ENCODE measurements around the gene EIF5B.
"Not testable (repeated sequence)": the region's sequence is repeated elsewhere in the genome, so short reads cannot be mapped to it uniquely, and the experiment has no call there.

The EIF5B gene

DNA sequence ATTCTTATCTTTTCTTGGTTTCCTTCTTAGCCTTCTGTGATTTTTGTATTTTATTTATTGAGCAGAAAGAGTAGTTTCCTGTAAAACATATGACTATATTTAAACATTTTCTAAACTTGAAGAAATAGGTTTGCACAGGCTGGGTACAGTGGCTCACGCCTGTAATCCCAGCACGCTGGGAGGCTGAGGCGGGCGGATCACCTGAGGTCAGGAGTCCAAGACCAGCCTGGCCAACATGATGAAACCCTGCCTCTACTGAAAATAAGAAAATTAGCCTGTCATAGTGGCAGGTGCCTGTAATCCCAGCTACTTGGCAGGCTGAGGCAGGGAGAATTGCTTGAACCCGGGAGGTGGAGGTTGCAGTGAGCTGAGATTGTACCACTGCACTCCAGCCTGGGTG, 31.7 kb downstream of the EIF5B start:
- H3K27me3 ChIP-seq (ENCODE audit: control insufficient read depth, insufficient read depth, low read length); H3K9me3 ChIP-seq (ENCODE audit: control insufficient read depth, insufficient read depth, low read length); H3K4me3 ChIP-seq (ENCODE audit: low read depth, low read length); H3K27ac ChIP-seq (ENCODE audit: low read depth, low read length); H3K4me1 ChIP-seq (ENCODE audit: control insufficient read depth, insufficient read depth, low read length); H3K9ac ChIP-seq (ENCODE audit: low read depth, low read length): not testable (repeated sequence)
- peaks cover 92% of the 10 kb centered on the region for H3K36me3 ChIP-seq (ENCODE audit: control insufficient read depth, insufficient read depth, low read length)

DNA sequence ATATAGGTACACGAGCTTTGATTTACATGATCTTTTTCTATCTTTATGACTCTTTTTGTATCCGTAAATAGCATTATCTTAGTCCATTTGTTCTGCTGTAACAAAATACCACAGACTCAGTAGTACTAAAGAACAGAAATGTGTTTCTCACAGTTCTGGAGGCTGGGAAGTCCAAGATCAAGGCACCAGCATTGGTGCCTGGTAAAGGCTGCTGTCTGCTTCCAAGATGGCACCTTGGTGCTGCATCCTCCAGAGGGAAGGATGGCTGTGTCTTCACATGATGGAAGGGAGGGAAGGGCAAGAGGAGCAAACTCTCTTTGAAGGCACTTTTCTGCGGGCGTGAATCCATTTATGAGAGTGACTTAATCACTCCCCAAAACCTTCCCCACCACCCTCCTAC, 36.0 kb downstream of the EIF5B start:
- Histone ChIP-seq H3K4me1 (ENCODE audit: control insufficient read depth, insufficient read depth, low read length) (no peaks in the 10 kb centered on the region), H3K27me3 (ENCODE audit: control insufficient read depth, insufficient read depth, low read length) (no peaks in the 10 kb centered on the region), H3K36me3 (ENCODE audit: control insufficient read depth, insufficient read depth, low read length) (peaks cover 92% of the 10 kb centered on the region), H3K9ac (ENCODE audit: low read depth, low read length) (no peak overlapping the region), H3K4me3 (ENCODE audit: low read depth, low read length) (no peak overlapping the region), H3K9me3 (ENCODE audit: control insufficient read depth, insufficient read depth, low read length) (no peaks in the 10 kb centered on the region), H3K27ac (ENCODE audit: low read depth, low read length) (no peak overlapping the region)

DNA sequence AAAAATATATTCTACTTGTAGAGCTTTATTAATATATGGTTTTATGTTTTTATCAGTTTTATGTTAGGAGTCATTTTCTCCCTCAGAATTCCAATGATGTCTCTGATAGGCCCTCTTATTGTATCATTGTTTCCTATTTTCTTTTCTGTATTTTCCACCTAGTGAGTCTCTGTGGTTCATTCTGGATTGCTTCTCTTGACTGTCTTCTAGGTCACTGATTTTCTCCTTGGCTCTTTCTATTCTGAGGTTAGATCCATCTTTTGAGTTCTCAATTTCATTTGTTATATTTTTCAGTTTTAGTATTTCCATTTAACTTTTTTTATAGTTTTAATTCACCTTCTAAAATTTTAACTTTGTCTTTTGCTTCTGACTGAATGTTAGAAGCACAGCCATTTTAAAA, 37.6 kb downstream of the EIF5B start:
- Histone ChIP-seq H3K27ac (ENCODE audit: low read depth, low read length) (no peak overlapping the region), H3K9ac (ENCODE audit: low read depth, low read length) (no peak overlapping the region), H3K27me3 (ENCODE audit: control insufficient read depth, insufficient read depth, low read length) (no peaks in the 10 kb centered on the region), H3K36me3 (ENCODE audit: control insufficient read depth, insufficient read depth, low read length) (peaks cover 95% of the 10 kb centered on the region), H3K9me3 (ENCODE audit: control insufficient read depth, insufficient read depth, low read length) (no peaks in the 10 kb centered on the region), H3K4me3 (ENCODE audit: low read depth, low read length) (no peak overlapping the region), H3K4me1 (ENCODE audit: control insufficient read depth, insufficient read depth, low read length) (no peaks in the 10 kb centered on the region)

DNA sequence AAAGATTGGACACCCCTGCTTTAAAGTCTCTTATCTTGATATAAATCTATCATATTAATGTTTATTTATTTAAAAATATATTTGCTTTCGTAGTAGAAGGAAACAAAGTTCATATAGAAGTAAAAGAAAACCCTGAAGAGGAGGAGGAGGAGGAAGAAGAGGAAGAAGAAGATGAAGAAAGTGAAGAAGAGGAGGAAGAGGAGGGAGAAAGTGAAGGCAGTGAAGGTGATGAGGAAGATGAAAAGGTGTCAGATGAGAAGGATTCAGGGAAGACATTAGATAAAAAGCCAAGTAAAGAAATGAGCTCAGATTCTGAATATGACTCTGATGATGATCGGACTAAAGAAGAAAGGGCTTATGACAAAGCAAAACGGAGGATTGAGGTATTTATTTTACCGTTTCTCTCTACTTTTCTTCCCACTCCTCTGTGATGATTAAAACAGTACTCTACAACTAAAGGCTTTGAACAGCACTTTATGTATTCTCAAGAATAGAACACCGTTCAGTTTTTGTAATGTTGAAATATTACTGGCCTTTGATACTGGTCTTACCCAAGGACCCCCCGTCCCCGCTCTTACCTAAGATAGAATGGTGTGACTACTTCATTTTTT, 39.2 kb downstream of the EIF5B start:
- peaks cover 12% of the 10 kb centered on the region; the same call in 1 of the 2 replicates for H3K4me1 ChIP-seq (ENCODE audit: control insufficient read depth, insufficient read depth, low read length)
- H3K27ac ChIP-seq (ENCODE audit: low read depth, low read length) = no peak overlapping the region
- H3K27me3 ChIP-seq (ENCODE audit: control insufficient read depth, insufficient read depth, low read length) = no peaks in the 10 kb centered on the region
- H3K4me3 ChIP-seq (ENCODE audit: low read depth, low read length) = no peak overlapping the region
- H3K9ac ChIP-seq (ENCODE audit: low read depth, low read length) = no peak overlapping the region
- H3K36me3 ChIP-seq (ENCODE audit: control insufficient read depth, insufficient read depth, low read length) = peaks cover 95% of the 10 kb centered on the region
- H3K9me3 ChIP-seq (ENCODE audit: control insufficient read depth, insufficient read depth, low read length) = no peaks in the 10 kb centered on the region

DNA sequence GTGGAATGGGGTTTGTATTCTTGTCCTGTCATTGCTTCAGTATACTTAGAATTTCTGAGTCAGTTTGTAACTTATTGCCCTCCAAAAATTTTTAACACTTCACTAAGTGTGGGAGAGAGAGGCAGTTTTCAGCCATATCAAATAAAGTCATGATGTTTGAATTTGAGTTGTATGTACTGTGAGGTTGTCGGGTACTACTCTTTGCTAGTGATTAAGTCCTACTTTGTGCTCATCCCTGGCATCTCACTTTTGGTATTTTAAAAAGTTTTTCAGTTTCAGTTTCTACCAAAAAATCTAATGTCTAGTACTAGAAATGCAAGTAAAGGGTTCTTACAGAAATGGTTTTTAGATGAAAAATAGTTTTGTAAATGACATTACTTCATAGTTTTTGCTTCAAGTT, 40.7 kb downstream of the EIF5B start:
- H3K4me1 ChIP-seq (ENCODE audit: control insufficient read depth, insufficient read depth, low read length) = peaks cover 12% of the 10 kb centered on the region; the same call in 1 of the 2 replicates
- no peaks in the 10 kb centered on the region for H3K27me3 ChIP-seq (ENCODE audit: control insufficient read depth, insufficient read depth, low read length)
- no peak overlapping the region for H3K27ac ChIP-seq (ENCODE audit: low read depth, low read length)
- H3K9ac ChIP-seq (ENCODE audit: low read depth, low read length) = no peak overlapping the region
- H3K36me3 ChIP-seq (ENCODE audit: control insufficient read depth, insufficient read depth, low read length) = peaks cover 95% of the 10 kb centered on the region
- H3K4me3 ChIP-seq (ENCODE audit: low read depth, low read length) = no peak overlapping the region
- no peaks in the 10 kb centered on the region for H3K9me3 ChIP-seq (ENCODE audit: control insufficient read depth, insufficient read depth, low read length)

DNA sequence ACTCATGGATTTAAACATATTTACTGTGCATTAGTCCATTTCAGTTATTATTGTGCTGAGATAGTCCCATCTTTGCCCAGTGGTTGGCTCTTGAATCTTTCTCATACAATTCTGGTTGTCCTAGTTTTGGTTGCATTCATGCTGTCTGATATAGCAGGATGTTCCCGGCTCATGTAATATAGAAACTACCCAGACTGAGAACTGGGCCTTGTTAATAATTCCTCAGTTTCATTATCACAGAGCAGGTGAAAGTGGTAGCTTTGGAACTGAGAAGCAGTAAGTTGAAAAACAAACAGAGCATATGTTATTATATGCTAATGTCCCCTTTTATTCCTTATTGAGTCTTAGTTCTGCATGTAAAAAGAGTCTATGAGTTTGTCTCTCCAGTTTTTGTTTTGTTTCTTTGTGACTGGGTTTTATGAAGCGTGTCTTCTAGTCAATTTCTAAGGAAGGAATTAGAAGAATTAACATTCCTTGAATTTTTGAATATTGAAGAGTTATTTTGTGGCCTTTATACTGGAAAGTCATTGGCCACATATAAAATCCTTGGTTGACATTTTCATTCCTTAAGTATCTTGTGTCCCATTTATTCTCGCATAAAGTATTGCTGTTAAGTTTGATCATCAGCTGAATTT, 43.3 kb downstream of the EIF5B start:
- no peak overlapping the region; the same call in 1 of the 2 replicates for H3K4me3 ChIP-seq (ENCODE audit: low read depth, low read length)
- no peaks in the 10 kb centered on the region for H3K9me3 ChIP-seq (ENCODE audit: control insufficient read depth, insufficient read depth, low read length)
- H3K4me1 ChIP-seq (ENCODE audit: control insufficient read depth, insufficient read depth, low read length) = peaks cover 12% of the 10 kb centered on the region; the same call in 1 of the 2 replicates
- H3K27me3 ChIP-seq (ENCODE audit: control insufficient read depth, insufficient read depth, low read length) = no peaks in the 10 kb centered on the region
- no peak overlapping the region for H3K9ac ChIP-seq (ENCODE audit: low read depth, low read length)
- peaks cover 91% of the 10 kb centered on the region for H3K36me3 ChIP-seq (ENCODE audit: control insufficient read depth, insufficient read depth, low read length)
- H3K27ac ChIP-seq (ENCODE audit: low read depth, low read length) = peak overlapping the region; percentile 57

DNA sequence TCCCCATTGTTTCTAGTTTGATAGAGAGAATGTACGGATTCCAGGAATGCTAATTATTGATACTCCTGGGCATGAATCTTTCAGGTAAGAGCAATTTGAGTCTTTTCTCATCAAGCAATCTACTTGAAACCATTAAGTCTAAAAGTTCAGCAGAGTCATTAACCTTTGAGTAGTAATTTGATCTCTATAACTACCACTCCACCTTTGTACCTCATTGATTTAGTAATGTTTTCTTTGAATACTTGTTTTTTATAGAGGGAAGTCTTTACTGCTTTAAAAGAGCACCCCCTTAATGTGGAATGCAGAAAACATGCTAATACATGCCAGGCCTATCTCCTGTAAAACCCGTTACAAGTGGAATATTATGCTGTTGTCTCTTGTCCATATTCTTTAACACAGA, 45.0 kb downstream of the EIF5B start:
- H3K4me3 ChIP-seq (ENCODE audit: low read depth, low read length) = no peak overlapping the region
- peaks cover 81% of the 10 kb centered on the region for H3K36me3 ChIP-seq (ENCODE audit: control insufficient read depth, insufficient read depth, low read length)
- no peaks in the 10 kb centered on the region for H3K9me3 ChIP-seq (ENCODE audit: control insufficient read depth, insufficient read depth, low read length)
- no peak overlapping the region for H3K27ac ChIP-seq (ENCODE audit: low read depth, low read length)
- peaks cover 12% of the 10 kb centered on the region; the same call in 1 of the 2 replicates for H3K4me1 ChIP-seq (ENCODE audit: control insufficient read depth, insufficient read depth, low read length)
- no peak overlapping the region for H3K9ac ChIP-seq (ENCODE audit: low read depth, low read length)
- no peaks in the 10 kb centered on the region for H3K27me3 ChIP-seq (ENCODE audit: control insufficient read depth, insufficient read depth, low read length)

DNA sequence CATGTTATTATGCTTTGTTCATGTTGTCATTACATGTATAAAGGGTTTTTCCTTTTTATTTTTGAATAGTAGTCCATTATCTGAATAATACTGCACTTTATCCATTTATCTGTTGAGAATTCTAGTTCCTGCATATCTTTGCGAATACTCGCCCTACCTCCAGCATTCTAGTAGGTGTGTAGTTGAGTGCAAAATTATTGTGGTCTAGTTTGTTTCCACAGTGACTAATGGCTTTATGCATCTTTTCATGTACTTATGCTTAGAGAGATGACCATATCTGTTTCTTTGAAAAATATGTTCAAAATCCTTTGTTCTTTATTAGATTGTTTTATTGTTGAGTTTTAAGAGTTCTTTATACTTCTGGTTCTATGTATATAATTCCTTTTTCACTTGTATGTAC, 48.8 kb downstream of the EIF5B start:
- H3K27me3 ChIP-seq (ENCODE audit: control insufficient read depth, insufficient read depth, low read length) = no peaks in the 10 kb centered on the region
- H3K4me1 ChIP-seq (ENCODE audit: control insufficient read depth, insufficient read depth, low read length) = peaks cover 3% of the 10 kb centered on the region; the same call in 1 of the 2 replicates
- peaks cover 63% of the 10 kb centered on the region for H3K36me3 ChIP-seq (ENCODE audit: control insufficient read depth, insufficient read depth, low read length)
- no peak overlapping the region for H3K9ac ChIP-seq (ENCODE audit: low read depth, low read length)
- no peak overlapping the region for H3K4me3 ChIP-seq (ENCODE audit: low read depth, low read length)
- no peak overlapping the region for H3K27ac ChIP-seq (ENCODE audit: low read depth, low read length)
- H3K9me3 ChIP-seq (ENCODE audit: control insufficient read depth, insufficient read depth, low read length) = no peaks in the 10 kb centered on the region

DNA sequence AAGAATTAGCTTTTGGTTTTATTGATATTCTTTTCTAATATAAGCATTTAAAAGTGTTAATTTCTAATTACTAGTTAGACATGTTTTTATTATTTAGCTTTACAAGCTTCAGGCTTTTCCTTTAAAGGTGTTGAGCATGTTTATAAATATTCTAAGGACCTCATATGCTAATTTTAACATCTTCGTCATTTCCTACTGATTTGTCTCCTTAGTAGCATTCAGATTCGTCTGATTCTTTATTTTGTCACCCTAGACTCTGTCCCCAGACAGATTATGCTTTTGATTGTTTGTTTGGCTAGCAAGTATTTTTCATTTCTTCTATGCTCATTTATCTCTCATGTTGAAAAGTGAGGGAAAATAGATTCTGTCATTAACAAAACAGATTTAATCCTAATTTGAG, 51.7 kb downstream of the EIF5B start:
- Histone ChIP-seq H3K36me3 (ENCODE audit: control insufficient read depth, insufficient read depth, low read length) (peaks cover 64% of the 10 kb centered on the region), H3K27me3 (ENCODE audit: control insufficient read depth, insufficient read depth, low read length) (no peaks in the 10 kb centered on the region), H3K27ac (ENCODE audit: low read depth, low read length) (no peak overlapping the region), H3K9ac (ENCODE audit: low read depth, low read length) (no peak overlapping the region), H3K4me3 (ENCODE audit: low read depth, low read length) (no peak overlapping the region), H3K4me1 (ENCODE audit: control insufficient read depth, insufficient read depth, low read length) (no peaks in the 10 kb centered on the region), H3K9me3 (ENCODE audit: control insufficient read depth, insufficient read depth, low read length) (no peaks in the 10 kb centered on the region)

DNA sequence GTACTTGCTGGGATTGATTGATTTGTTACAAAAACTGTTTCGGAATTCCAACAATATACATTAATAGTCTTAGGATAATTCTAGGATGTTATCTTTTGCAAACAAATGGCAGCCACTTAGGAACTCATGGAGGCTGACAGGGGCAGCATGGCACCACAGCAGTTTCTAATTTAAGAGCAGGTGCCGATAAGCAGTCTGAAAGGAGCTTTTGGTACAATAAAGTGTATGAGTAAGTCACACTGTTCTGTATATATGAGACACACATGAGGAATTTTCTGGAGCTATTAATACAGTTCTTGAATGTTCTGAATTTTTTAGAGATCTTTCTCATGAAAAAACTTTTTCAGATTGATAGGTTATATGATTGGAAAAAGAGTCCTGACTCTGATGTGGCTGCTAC, 52.2 kb downstream of the EIF5B start:
- Histone ChIP-seq H3K9me3 (ENCODE audit: control insufficient read depth, insufficient read depth, low read length) (no peaks in the 10 kb centered on the region), H3K36me3 (ENCODE audit: control insufficient read depth, insufficient read depth, low read length) (peaks cover 65% of the 10 kb centered on the region), H3K27me3 (ENCODE audit: control insufficient read depth, insufficient read depth, low read length) (no peaks in the 10 kb centered on the region), H3K27ac (ENCODE audit: low read depth, low read length) (no peak overlapping the region), H3K4me3 (ENCODE audit: low read depth, low read length) (no peak overlapping the region), H3K4me1 (ENCODE audit: control insufficient read depth, insufficient read depth, low read length) (no peaks in the 10 kb centered on the region), H3K9ac (ENCODE audit: low read depth, low read length) (no peak overlapping the region)

DNA sequence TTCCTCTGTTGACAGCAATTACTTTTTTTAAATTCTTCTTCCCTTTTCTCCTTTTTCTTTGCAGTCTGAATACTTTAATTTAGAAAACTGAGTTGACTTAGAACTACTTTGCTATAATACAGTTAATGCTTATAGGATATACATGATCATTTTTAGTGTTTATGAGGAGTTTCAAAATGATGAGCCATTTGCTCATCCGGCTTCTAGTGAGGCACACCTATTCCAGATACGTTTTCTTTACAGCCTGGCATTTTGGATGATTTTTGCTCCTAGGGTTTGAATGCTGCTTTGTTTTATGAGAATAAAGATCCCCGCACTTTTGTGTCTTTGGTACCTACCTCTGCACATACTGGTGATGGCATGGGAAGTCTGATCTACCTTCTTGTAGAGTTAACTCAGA, 52.8 kb downstream of the EIF5B start:
- Histone ChIP-seq H3K4me3 (ENCODE audit: low read depth, low read length) (no peak overlapping the region), H3K9ac (ENCODE audit: low read depth, low read length) (no peak overlapping the region), H3K27ac (ENCODE audit: low read depth, low read length) (no peak overlapping the region), H3K9me3 (ENCODE audit: control insufficient read depth, insufficient read depth, low read length) (no peaks in the 10 kb centered on the region), H3K27me3 (ENCODE audit: control insufficient read depth, insufficient read depth, low read length) (no peaks in the 10 kb centered on the region), H3K36me3 (ENCODE audit: control insufficient read depth, insufficient read depth, low read length) (peaks cover 66% of the 10 kb centered on the region), H3K4me1 (ENCODE audit: control insufficient read depth, insufficient read depth, low read length) (no peaks in the 10 kb centered on the region)

Data from HUES48 (cell line).